NCI-H2227 treated with DMSO at 0.1 percent for 48 hours (cell line): ENCODE measurements around the gene AFF1.

Source experiments
- DNase-seq: peaks from one replicate; lab custom pipeline; 2025; lab: John Stamatoyannopoulos, UW

AFF1 gene

DNA sequence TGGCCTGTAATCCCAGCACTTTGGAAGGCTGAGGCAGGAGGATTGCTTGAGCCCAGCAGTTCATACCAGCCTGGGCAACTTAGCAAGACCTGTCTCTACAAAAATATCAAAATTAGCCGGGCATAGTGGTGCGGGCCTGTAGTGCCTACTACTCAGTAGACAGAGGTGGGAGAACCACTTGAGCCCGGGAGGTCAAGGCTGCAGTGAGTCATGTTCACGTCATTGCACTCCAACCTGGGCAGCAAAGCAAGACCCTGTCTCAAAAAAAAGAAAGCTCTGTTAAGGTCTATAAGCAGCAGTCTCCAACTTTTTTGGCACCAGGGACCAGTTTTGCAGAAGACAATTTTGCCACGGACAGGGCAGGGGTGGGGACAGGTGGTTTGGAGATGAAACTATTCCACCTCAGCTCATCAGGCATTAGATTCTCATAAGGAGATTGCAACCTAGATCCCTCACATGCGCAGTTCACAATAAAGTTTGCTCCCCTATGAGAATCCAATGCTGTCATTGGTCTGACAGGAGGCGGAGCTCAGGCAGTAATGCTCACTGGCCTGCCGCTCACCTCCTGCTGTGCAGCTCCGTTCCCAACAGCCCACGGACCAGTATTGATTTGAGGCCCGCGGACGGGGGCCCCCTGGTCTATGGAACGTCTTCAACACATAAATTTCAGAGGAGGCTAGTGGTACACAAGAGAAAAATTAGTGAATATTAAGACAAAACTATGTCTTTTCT lies 217.7 kb downstream of the AFF1 start:
- DNase-seq = no peak

DNA sequence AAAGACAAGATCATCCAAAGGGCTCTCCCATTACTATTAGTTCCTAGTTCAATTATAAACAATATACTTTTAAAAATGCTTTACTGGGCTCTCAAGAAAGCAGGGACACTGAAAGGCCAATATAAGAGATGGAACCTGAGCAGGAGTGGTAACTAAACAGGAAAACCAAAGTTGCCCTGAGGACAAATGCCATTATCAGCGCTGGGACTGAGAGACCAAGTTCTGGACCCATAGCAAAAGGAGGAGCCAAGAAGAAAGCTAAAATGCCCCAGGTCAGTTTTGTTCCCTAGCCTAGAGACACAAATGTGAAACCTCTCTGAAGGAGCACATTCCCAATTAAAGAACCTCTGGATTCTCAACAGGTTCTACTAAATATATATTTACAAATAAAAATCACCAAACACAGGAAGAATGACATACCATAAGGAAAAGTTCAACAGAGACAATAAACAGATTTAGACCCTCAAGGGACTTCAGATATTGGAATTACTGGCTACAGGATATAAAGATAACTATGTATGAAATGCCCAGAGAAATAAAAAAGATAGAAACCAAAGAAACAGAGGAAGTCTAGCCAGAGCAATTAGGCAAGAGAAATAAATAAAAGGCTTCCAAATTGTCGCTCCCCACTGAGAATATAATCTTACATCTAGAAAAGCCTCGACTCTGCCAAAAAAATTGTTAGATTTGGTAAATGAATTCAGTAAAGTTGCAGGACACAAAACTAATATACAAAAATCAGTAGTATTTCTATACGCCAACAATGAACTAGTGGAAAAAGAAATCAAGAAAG lies 218.5 kb downstream of the AFF1 start:
- DNase-seq = no peak

DNA sequence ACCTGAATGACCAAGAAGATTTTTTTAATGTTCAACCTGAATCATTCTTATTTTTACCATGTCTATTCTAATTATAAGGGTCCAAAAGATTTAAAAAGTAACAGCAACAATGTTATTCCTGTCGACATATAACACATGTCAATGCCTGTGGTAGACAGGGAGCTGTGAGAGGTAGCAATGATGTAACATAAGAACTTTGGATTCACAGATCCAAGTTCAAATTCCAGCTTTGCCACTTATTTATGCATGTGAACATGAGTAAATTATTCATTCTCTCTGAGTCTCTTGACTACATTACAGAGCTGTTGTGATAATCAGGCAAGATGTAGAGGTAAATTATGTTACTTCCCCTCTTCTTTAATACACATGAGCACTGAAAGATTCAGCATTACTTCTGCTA lies 231.1 kb downstream of the AFF1 start:
- no peak for DNase-seq

DNA sequence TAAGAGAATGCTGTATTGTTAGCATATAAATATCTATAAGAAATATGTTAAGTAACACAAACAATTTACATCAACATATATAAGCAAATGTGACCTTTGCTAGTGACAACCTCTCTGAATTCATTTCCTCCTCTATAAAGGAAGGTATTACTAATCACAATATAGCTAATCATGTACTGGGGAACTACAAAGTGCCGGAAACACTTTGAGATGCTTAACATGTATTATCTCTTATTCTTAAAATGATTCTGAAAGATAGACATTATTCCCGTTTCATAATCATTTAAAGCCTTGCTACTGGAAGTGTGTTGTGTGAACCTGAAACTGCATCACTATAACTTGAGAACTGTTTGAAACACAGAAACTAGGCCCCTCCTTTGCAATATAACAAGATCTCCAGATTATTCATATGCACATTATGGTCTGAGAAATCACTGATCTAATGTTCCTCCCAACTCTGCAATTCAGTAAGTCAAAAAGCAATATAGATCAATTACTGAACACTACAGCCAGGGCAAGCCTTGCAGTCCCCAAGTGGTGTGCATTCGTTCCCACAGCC lies 231.6 kb downstream of the AFF1 start:
- no peak for DNase-seq

DNA sequence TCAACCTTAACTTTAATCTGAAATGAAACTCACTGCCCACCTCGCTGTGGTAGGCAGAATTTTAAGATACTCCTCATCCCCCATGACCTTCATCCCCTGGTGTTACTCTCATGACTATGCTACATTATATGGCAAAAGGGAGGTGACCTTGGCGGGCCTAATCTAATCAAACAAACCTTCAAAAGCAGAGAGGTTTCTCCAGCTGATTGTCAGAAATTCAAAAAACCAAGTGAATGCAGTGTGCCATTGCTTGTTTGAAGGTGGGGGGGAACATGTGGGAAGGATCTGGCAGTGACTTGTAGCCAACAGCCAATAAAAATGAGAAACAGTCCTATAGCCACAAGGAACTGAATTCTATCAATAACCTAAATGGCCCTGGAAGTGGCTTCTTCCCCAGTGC lies 237.1 kb downstream of the AFF1 start:
- no peak for DNase-seq

DNA sequence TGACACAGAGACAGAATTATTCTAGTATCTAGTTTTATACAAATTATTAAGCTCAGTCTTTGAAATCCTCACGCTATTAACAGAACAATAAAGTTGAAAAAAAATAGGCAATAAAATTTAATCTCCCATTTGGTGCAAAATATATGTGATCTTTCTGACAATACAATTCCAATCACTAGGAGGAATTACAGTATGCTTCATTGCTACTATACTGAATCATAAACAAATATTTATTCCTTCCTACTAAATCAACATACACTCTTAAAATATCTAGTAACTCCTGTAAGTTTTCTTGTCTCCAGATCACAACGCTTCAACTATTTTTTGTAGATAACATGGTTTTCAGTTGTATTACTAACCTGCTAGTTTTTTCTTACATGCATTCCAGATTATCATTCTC lies 239.9 kb downstream of the AFF1 start:
- DNase-seq = no peak

DNA sequence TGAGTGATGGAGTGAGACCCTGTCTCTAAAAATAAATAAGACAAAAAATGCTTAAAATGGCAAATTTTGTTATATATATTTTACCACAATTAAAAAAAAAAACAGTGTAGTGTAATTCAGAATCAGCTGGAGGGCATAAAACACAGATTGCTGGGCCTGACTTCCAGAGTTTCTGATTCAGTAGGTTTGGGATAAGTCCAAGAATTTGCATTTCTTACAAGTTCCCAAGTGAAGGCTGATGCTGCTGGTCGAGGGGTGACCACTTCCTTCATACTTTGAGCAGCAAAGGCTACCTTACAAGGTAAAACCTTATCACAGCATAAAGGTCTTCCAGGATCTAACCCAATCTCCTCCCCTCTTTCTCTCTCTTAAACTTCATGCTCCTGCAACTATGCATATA lies 244.9 kb downstream of the AFF1 start:
- no peak for DNase-seq

DNA sequence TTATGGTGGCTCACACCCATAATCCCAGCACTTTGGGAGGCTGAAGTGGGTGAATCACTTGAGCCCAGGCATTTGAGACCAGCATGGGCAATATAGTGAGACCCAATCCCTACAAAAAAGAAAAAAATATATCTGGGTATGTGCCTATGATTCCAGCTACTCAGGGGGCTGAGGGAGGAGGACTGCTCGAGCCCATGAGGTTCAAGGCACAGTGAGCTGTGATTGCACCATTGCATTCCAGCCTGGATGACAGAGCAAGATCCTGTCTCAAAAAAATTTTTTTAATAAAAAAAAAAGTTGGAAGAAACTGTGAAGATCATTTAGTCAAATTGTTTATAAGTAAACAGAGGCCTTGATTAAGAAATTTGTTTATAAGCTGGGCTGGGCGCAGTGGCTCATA lies 246.0 kb downstream of the AFF1 start:
- no peak for DNase-seq

DNA sequence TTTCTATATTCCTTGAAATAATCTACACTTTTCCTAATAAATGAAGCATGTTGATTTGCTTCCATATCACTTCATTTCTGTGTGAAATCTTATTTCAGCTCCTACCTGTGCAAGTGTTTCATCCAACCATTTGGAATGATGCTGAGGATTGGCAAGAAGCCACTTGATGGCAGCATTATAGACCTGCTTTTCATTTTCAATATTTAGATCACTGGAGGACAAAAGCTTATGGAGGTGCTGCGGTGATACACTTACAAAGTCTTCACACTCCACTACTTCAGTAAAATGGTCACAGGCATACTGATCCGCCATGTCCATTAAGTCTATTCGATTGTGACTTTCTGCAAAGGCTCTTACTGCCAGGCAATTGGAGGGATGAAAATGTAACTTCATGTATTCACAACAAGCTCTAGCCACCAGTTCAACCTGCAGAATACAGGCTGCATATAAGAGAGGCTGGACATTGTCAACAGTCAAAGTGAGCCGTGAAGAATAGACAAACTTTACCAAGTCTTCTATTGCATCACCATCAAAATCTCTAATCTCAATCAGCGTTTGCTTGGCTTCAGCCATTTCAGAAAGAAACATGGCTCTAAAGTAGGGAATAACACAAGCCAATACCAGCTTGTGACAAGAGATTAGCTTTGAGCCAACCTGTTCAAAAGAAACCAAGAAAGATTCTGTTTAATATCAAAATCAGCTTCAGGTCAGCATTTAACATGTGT lies 250.5 kb downstream of the AFF1 start:
- no peak for DNase-seq

DNA sequence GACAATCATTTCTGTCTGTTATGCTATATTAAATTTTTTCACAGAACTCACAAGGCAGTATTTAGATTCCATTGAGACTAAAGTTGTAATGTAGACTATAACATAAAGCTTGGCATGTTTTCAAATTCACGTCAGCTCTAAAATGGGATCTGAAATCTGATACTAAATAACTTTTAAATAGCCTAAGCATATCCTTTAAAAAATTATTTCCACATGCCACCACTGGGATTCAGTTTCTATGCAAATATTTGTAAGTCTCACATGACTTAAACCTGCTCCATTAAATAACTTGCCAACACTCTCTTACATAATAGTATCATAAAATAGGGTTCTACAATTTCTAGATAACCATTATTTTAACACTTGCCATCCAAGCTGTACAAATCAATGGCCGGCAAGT lies 253.2 kb downstream of the AFF1 start:
- DNase-seq = no peak

DNA sequence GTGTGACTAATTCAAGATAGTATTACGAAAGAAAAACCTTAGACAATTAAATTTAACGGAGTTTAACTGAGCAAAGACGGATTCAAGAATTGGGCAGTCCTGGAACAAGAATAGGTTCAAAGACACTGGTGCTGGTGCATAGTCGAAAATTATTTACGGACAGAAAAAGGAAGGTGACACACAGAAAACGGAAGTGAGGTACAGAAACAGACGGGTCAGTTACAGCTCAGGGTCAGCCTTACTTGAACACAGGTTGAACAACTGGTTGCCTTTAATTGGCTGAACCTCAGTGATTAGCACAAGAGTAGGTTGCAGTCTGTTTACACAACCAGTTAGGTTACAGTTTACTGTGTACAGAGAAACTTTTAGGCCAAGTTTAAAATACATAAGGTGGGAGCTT lies 254.1 kb downstream of the AFF1 start:
- no peak for DNase-seq
